ENCODE data around the gene GABPB1.

GABPB1 gene

GRCh38 chr15:50277370-50277769, 77.6 kb downstream of the GABPB1 start:
- FAIRE-seq (no peak), DNase-seq (ENCODE audit: insufficient read length, low spot score) (no peak)
- no peak for TF ChIP-seq POLR2A (IDR thresholded peaks at IDR 0.05; ENCODE audit: low read depth, low read length)

GRCh38 chr15:50275908-50276307, 79.1 kb downstream of the GABPB1 start:
- TF ChIP-seq POLR2A (IDR thresholded peaks at IDR 0.05; ENCODE audit: low read depth, low read length) = no peak
- no peak for FAIRE-seq
- DNase-seq (ENCODE audit: insufficient read length, low spot score) = no peak

- DNase-seq (ENCODE audit: insufficient read length, low spot score) (no peak), FAIRE-seq (no peak)
- no peak for TF ChIP-seq POLR2A (IDR thresholded peaks at IDR 0.05; ENCODE audit: low read depth, low read length)
Measured at GRCh38 chr15:50275091-50275490, 79.9 kb downstream of the GABPB1 start.

GRCh38 chr15:50267577-50267976, 87.4 kb downstream of the GABPB1 start:
- DNase-seq (ENCODE audit: insufficient read length, low spot score) = no peak
- no peak for TF ChIP-seq POLR2A (IDR thresholded peaks at IDR 0.05; ENCODE audit: low read depth, low read length)
- FAIRE-seq = no peak

- no peak for TF ChIP-seq POLR2A (IDR thresholded peaks at IDR 0.05; ENCODE audit: low read depth, low read length)
- FAIRE-seq (no peak), DNase-seq (ENCODE audit: insufficient read length, low spot score) (no peak)
Measured at GRCh38 chr15:50265620-50266019, 89.4 kb downstream of the GABPB1 start, which contains the start of gene HDC. TSS of gene HDC (minus strand) at chr15:50265726. CDS start at chr15:50265623, 103 bp downstream.

- no peak for TF ChIP-seq POLR2A (IDR thresholded peaks at IDR 0.05; ENCODE audit: low read depth, low read length)
Measured at GRCh38 chr15:50262533-50262932, 92.5 kb downstream of the GABPB1 start.

GRCh38 chr15:50261981-50262380, 93.0 kb downstream of the GABPB1 start:
- FAIRE-seq (no peak), DNase-seq (ENCODE audit: insufficient read length, low spot score) (no peak)
- no peak for TF ChIP-seq POLR2A (IDR thresholded peaks at IDR 0.05; ENCODE audit: low read depth, low read length)

More at GRCh38 chr15:50262533-50262932, 92.5 kb downstream of the GABPB1 start:
- no peak for DNase-seq (ENCODE audit: insufficient read length, low spot score)
- no peak for FAIRE-seq

- DNase-seq (ENCODE audit: insufficient read length, low spot score) = no peak
- FAIRE-seq = no peak
- TF ChIP-seq POLR2A (IDR thresholded peaks at IDR 0.05; ENCODE audit: low read depth, low read length) = no peak
Measured at GRCh38 chr15:50260969-50261496, 94.0 kb downstream of the GABPB1 start.

GRCh38 chr15:50259276-50259675, 95.7 kb downstream of the GABPB1 start:
- no peak for TF ChIP-seq POLR2A (IDR thresholded peaks at IDR 0.05; ENCODE audit: low read depth, low read length)
- FAIRE-seq (no peak), DNase-seq (ENCODE audit: insufficient read length, low spot score) (no peak)

- FAIRE-seq (no peak), DNase-seq (ENCODE audit: insufficient read length, low spot score) (no peak)
- TF ChIP-seq POLR2A (IDR thresholded peaks at IDR 0.05; ENCODE audit: low read depth, low read length) = no peak
Measured at GRCh38 chr15:50257924-50258323, 97.1 kb downstream of the GABPB1 start.

- FAIRE-seq (no peak), DNase-seq (ENCODE audit: insufficient read length, low spot score) (no peak)
- no peak for TF ChIP-seq POLR2A (IDR thresholded peaks at IDR 0.05; ENCODE audit: low read depth, low read length)
Measured at GRCh38 chr15:50257332-50257731, 97.7 kb downstream of the GABPB1 start.

- no peak for FAIRE-seq
- no peak for TF ChIP-seq POLR2A (IDR thresholded peaks at IDR 0.05; ENCODE audit: low read depth, low read length)
- no peak for DNase-seq (ENCODE audit: insufficient read length, low spot score)
Measured at GRCh38 chr15:50256188-50257041, 98.6 kb downstream of the GABPB1 start.

GRCh38 chr15:50252556-50252955, 102.4 kb downstream of the GABPB1 start:
- DNase-seq (ENCODE audit: insufficient read length, low spot score) (no peak), FAIRE-seq (no peak)
- TF ChIP-seq POLR2A (IDR thresholded peaks at IDR 0.05; ENCODE audit: low read depth, low read length) = no peak

- DNase-seq (ENCODE audit: insufficient read length, low spot score) (no peak), FAIRE-seq (no peak)
- no peak for TF ChIP-seq POLR2A (IDR thresholded peaks at IDR 0.05; ENCODE audit: low read depth, low read length)
Measured at GRCh38 chr15:50251638-50252182, 103.3 kb downstream of the GABPB1 start.

Measured in H54 (cell line).